Ovary (tissue), 9 donors: ENCODE results near the gene CUZD1. TPM values are rescaled to one million over a fixed set of nuclear protein-coding genes. Genes with fewer than 3 reads are reported as not detected.

Experiments used
- DNase-seq, 5 donors: peaks; one replicate each; pipeline ENCODE4 v3.0.0-alpha.2; 2019 to 2020
- H3K27ac ChIP-seq, 2 donors: fragments of 200-600 bp; one replicate each; pipeline versions ENCODE4 v1.5.1 to v1.8.0; 2019 to 2022
- H3K27me3 ChIP-seq: fragments of 200-600 bp; one replicate; pipeline ENCODE4 v1.8.0; 2022
- H3K36me3 ChIP-seq: fragments of 200-600 bp; sonication (generic); one replicate; pipeline ENCODE4 v1.5.1; 2019
- H3K4me1 ChIP-seq: one replicate; pipeline ENCODE4 v1.8.1; 2013; ENCODE audit warnings: mild to moderate bottlenecking, moderate library complexity; ENCODE audit not compliant: insufficient read depth
- H3K4me3 ChIP-seq: fragments of 200-600 bp; sonication (generic); one replicate; pipeline ENCODE4 v1.5.1; 2017
- H3K9me3 ChIP-seq, 2 donors: fragments of 200-600 bp in 1 of 2; sonication (generic) in 1 of 2; one replicate each; pipeline versions ENCODE4 v1.5.1 to v1.8.1; 2013 to 2019; ENCODE audit warnings: mild to moderate bottlenecking in 1 of 2, moderate library complexity in 1 of 2
- CTCF ChIP-seq, 3 donors: fragments of 450-650 bp in 2 of 3; fragments of 200-600 bp in 1 of 3; IDR thresholded peaks; one replicate each; pipeline versions ENCODE4 v1.5.1 to v1.8.0; 2016 to 2022; ENCODE audit warnings: antibody characterized with exemption in 3 of 3, mild to moderate bottlenecking in 1 of 3
- EP300 ChIP-seq: sonication (generic); formaldehyde crosslinking; IDR thresholded peaks from one replicate; pipeline ENCODE4 v1.6.1; 2017; ENCODE audit warnings: antibody characterized with exemption
- POLR2A ChIP-seq: fragments of 450-650 bp; IDR thresholded peaks from one replicate; pipeline ENCODE4 v1.6.1; 2017; ENCODE audit warnings: antibody characterized with exemption, mild to moderate bottlenecking, moderate library complexity
- WGBS, 3 donors: extraction: QIAGEN DNeasy Blood & Tissue Kit in 1 of 3; methylation state at CpG; one replicate each; pipeline versions ENCODE4 v1.1.5 to v1.1.7; 2013 to 2017; 5-methylcytosine and 5-hydroxymethylcytosine counted together
- intact Hi-C, 4 donors: fragments of 100-400 bp; cut with DNase I; formaldehyde crosslinking; loops; one replicate each; pipeline versions ENCODE4 v1.11.0 to v1.15.1; 2022 to 2023
- polyA plus RNA-seq, 2 donors: library from polyadenylated mRNA; stranded (reverse); fragments of 200-250 nt in 1 of 2; fragments of 350-450 nt in 1 of 2; fragmentation: Illumina TruSeq in 1 of 2; extraction: RNeasy Lipid Tissue Mini Kit (QIAGEN cat#74804) in 1 of 2; gene quantifications; one replicate each; pipeline ENCODE4 v1.2.3, GENCODE V29; 2013 to 2014
- total RNA-seq, 7 donors: library from RNA; depleted of rRNA in 2 of 7; stranded (reverse); fragments of >200 nt in 2 of 7; fragmentation: NEBNext Ultra II Directional in 3 of 7; extraction: Animal tissue kit (Norgen Biotek cat#: 25700) in 3 of 7; gene quantifications; one replicate each; pipeline versions ENCODE4 v1.1.0 to v1.2.4, GENCODE V29; 2016 to 2023
- donor health status: DM: no; HTN: no; CAD: no; lungs with moderate emphysema.
- donor health status: DM: no; HTN: no; CAD: no.
- donor health status: Bipolar disorder and iron deficiency.
- donor health status: DM: yes; HTN: yes; CAD: no.
- donor health status: DM: no; HTN: no; CAD: no.
- donor health status: DM: yes; HTN: yes; CAD: no.

The CUZD1 gene
- total and polyA plus RNA-seq, 9 donors, result 0.36 to 2.9 (median 0.83) TPM

DNA sequence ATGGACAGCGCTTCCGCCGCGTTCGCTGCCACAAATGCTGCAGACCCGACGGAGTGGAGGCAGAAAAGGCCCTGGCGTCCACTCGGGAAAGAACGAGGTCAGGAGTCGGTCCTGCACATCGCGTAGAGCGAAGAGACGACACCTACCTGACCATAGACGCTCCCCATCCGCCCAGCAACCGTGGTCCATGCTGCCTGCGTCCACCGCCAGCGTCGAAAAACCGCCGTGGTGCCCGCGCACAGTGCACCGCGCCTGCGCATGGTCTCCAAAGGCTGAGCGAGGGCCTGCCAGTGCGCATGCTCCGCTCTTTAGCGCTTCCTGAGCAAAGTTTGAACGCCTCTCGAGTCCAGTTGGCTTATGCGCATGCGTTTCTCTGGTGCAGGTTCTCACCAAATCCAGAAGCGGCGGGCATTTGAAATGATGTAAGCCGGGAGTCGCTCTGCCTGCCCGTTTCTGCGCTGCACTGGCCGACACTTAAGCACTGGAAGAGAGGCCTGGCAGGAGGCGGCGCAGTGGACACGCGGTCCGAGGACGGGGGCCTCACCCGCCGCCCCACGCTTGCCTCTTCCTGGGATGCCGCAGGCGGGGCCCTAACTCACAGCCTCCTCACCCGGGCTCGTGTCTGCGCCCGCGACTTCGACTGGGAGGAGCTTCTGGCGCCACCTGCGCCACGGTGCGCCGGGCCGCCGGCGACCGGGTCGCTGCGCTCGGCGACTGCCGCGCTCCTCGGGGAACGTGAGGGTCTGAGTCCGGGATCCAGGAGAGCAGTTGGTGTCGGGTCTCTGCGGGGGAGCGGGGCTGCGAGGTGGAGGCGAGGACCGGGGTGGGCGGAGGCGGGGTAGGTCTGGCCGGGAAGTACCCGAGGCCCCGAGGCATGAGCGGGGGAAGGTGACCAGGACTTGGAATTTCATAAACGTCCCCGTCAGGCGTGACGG is 33.9 kb upstream of the CUZD1 start, which contains the start of gene FAM24B:
Gene FAM24B (minus strand): TSS at position 243 of the 935 bp plus-strand sequence. CDS start 29,066 bp downstream, outside the sequence.
- intact Hi-C loops, result no loop called here
- WGBS, 3 donors, result 3 to 5% (median 3%) methylated on average over 86 to 95 of the region's 95 CpGs
- peak; percentile 89 to 92 (median 91) for DNase-seq
- TF ChIP-seq CTCF (IDR thresholded peaks at IDR 0.05), result no peak
- TF ChIP-seq EP300, result no peak
- TF ChIP-seq POLR2A, result no peak
- Histone ChIP-seq H3K9me3 (no peaks in the 10 kb centered on the region), H3K36me3 (no peaks in the 10 kb centered on the region), H3K4me1 (peaks cover 2% of the 10 kb centered on the region), H3K27ac (peak within 1 kb of the TSS in 1 of 2 donors; percentile 59), H3K27me3 (no peaks in the 10 kb centered on the region), H3K4me3 (peak within 1 kb of the TSS; percentile 59)

- intact Hi-C loops, result no loop called here
- H3K4me3 ChIP-seq, result peak overlapping the region; percentile 59
- WGBS, 3 donors, result 37 to 56% (median 46%) methylated on average over 14 of the region's 14 CpGs
- no peak for TF ChIP-seq CTCF (IDR thresholded peaks at IDR 0.05)
- no peak for TF ChIP-seq POLR2A
- no peak for TF ChIP-seq EP300
- peaks cover 2% of the 10 kb centered on the region for H3K4me1 ChIP-seq
- no peaks in the 10 kb centered on the region for H3K27me3 ChIP-seq
- no peaks in the 10 kb centered on the region for H3K36me3 ChIP-seq
- H3K27ac ChIP-seq, result peak overlapping the region in 1 of 2 donors; percentile 59
- no peaks in the 10 kb centered on the region for H3K9me3 ChIP-seq
- peak in 2 of 5 donors; percentile 9 for DNase-seq
Observed at GRCh38 chr10:122878799-122879338, 33.2 kb upstream of the CUZD1 start.

DNA sequence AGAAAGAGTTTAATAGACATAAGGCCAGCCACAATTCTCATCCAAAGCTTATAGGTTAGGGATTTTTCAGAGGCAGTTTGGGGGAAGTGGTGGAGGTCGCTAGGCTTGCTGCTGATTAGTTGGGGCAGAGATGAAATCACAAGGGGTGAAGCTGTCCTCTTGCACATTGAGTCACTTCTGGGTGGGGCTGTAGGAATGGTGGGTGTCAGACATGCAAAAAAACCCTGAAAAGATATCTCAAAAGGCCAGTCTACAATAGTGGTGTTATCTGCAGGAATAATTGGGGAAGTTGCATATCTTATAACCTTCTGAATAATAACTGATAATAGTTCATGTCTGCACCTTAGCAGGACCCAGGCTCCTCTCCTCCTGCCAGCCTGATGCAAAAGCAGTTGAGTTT is 31.6 kb upstream of the CUZD1 start:
- WGBS, 3 donors, result 74 to 89% (median 77%) methylated on average over 1 of the region's 1 CpG
- no peaks in the 10 kb centered on the region for H3K9me3 ChIP-seq
- intact Hi-C loops, result no loop called here
- H3K4me3 ChIP-seq, result no peak overlapping the region
- no peak overlapping the region for H3K27ac ChIP-seq
- no peak for DNase-seq
- peaks cover 2% of the 10 kb centered on the region for H3K4me1 ChIP-seq
- H3K27me3 ChIP-seq, result no peaks in the 10 kb centered on the region
- no peaks in the 10 kb centered on the region for H3K36me3 ChIP-seq
- no peak for TF ChIP-seq POLR2A
- no peak for TF ChIP-seq EP300
- TF ChIP-seq CTCF (IDR thresholded peaks at IDR 0.05), result no peak

GRCh38 chr10:122876467-122876855 is 30.8 kb upstream of the CUZD1 start:
- no peaks in the 10 kb centered on the region for H3K36me3 ChIP-seq
- H3K27ac ChIP-seq, result no peak overlapping the region
- H3K4me1 ChIP-seq, result peaks cover 2% of the 10 kb centered on the region
- no peak for DNase-seq
- 78 to 92% (median 88%) methylated on average over 1 of the region's 1 CpG for WGBS, 3 donors
- intact Hi-C loops, result no loop called here
- no peak overlapping the region for H3K4me3 ChIP-seq
- TF ChIP-seq EP300 (no peak), CTCF (IDR thresholded peaks at IDR 0.05) (no peak), POLR2A (no peak)
- H3K27me3 ChIP-seq, result no peaks in the 10 kb centered on the region
- H3K9me3 ChIP-seq, result no peaks in the 10 kb centered on the region
